RPMI7951 (cell line): ENCODE results near the gene ARHGAP35. TPM values are rescaled to one million over a fixed set of nuclear protein-coding genes. Genes with fewer than 3 reads are reported as not detected.
"Not testable (repeated sequence)": the region's sequence is repeated elsewhere in the genome, so short reads cannot be mapped to it uniquely, and the experiment has no call there.

ENCODE experiments used
- DNase-seq: peaks from one replicate; pipeline ENCODE4 v3.0.0-alpha.2; 2012; ENCODE audit warnings: low read depth
- total RNA-seq: library from RNA; depleted of rRNA; stranded (reverse); fragments of >200 nt; shearing (Covaris generic); gene quantifications from 2 replicates; pipeline ENCODE4 v1.2.3, GENCODE V29; 2014; rRNA removed

ARHGAP35 gene
- 24.0 and 25.2 TPM in 2 replicates for total RNA-seq

- DNase-seq, result no peak
Observed at GRCh38 chr19:46860846-46861690, at the start of gene ARHGAP35. Gene ARHGAP35, plus strand, starts transcription at chr19:46860997. Its CDS starts 57,679 bp downstream, at chr19:46918676.

GRCh38 chr19:46812977-46813838, 47.6 kb upstream of the ARHGAP35 start:
- DNase-seq, result peak; percentile 32

- DNase-seq, result peak; percentile 41
Observed at GRCh38 chr19:46813839-46814358, 46.9 kb upstream of the ARHGAP35 start.

- no peak for DNase-seq
Observed at GRCh38 chr19:46815833-46816627, 44.8 kb upstream of the ARHGAP35 start.

GRCh38 chr19:46818812-46819211, 42.0 kb upstream of the ARHGAP35 start:
- DNase-seq, result peak; percentile 58

GRCh38 chr19:46821512-46822409, 39.0 kb upstream of the ARHGAP35 start:
- no peak for DNase-seq

- not testable (repeated sequence) for DNase-seq
Observed at GRCh38 chr19:46822410-46822787, 38.4 kb upstream of the ARHGAP35 start.

- no peak for DNase-seq
Observed at GRCh38 chr19:46823049-46823448, 37.7 kb upstream of the ARHGAP35 start.

GRCh38 chr19:46824890-46825730, 35.7 kb upstream of the ARHGAP35 start:
- peak; percentile 65 for DNase-seq

- no peak for DNase-seq
Observed at GRCh38 chr19:46825731-46826055, 35.1 kb upstream of the ARHGAP35 start.

- peak; percentile 44 for DNase-seq
Observed at GRCh38 chr19:46828484-46828883, 32.3 kb upstream of the ARHGAP35 start.

GRCh38 chr19:46830864-46831263, 29.9 kb upstream of the ARHGAP35 start:
- no peak for DNase-seq

GRCh38 chr19:46834121-46834520, 26.7 kb upstream of the ARHGAP35 start:
- DNase-seq, result no peak

- DNase-seq, result no peak
Observed at GRCh38 chr19:46834984-46835383, 25.8 kb upstream of the ARHGAP35 start.

GRCh38 chr19:46838160-46838559, 22.6 kb upstream of the ARHGAP35 start:
- no peak for DNase-seq

GRCh38 chr19:46839752-46840497, 20.9 kb upstream of the ARHGAP35 start:
- no peak for DNase-seq

GRCh38 chr19:46840498-46840942, 20.3 kb upstream of the ARHGAP35 start:
- DNase-seq, result peak; percentile 61

- DNase-seq, result peak; percentile 68
Observed at GRCh38 chr19:46841458-46842083, 19.2 kb upstream of the ARHGAP35 start.
